Activated T-cell treated with anti-CD3 and anti-CD28 coated beads for 24 hours (primary cell): ENCODE data around the gene ILRUN.
"Not testable (repeated sequence)": the region's sequence is repeated elsewhere in the genome, so short reads cannot be mapped to it uniquely, and the experiment has no call there.

Experiments
- DNase-seq: peaks from one replicate; pipeline ENCODE4 v3.0.0-alpha.2; 2020; ENCODE audit warnings: low read depth

The ILRUN gene

GRCh38 chr6:34664256-34664971 is 32.2 kb downstream of the ILRUN start:
- no peak for DNase-seq

- no peak for DNase-seq
Observed at GRCh38 chr6:34663831-34664255, 32.7 kb downstream of the ILRUN start.

- no peak for DNase-seq
Observed at GRCh38 chr6:34663371-34663770, 33.2 kb downstream of the ILRUN start.

- no peak for DNase-seq
Observed at GRCh38 chr6:34661357-34661756, 35.2 kb downstream of the ILRUN start.

- no peak for DNase-seq
Observed at GRCh38 chr6:34658605-34659265, 37.8 kb downstream of the ILRUN start.

- DNase-seq, result not testable (repeated sequence)
Observed at GRCh38 chr6:34657979-34658480, 38.5 kb downstream of the ILRUN start.

- no peak for DNase-seq
Observed at GRCh38 chr6:34657307-34657978, 39.1 kb downstream of the ILRUN start.

- DNase-seq, result no peak
Observed at GRCh38 chr6:34657037-34657306, 39.6 kb downstream of the ILRUN start.

GRCh38 chr6:34656378-34657036 is 40.1 kb downstream of the ILRUN start:
- DNase-seq, result no peak

- not testable (repeated sequence) for DNase-seq
Observed at GRCh38 chr6:34655876-34656377, 40.6 kb downstream of the ILRUN start.

GRCh38 chr6:34654061-34654710 is 42.4 kb downstream of the ILRUN start:
- DNase-seq, result no peak

- DNase-seq, result no peak
Observed at GRCh38 chr6:34652263-34652662, 44.3 kb downstream of the ILRUN start.

- no peak for DNase-seq
Observed at GRCh38 chr6:34650823-34651222, 45.7 kb downstream of the ILRUN start.

- not testable (repeated sequence) for DNase-seq
Observed at GRCh38 chr6:34650232-34650631, 46.3 kb downstream of the ILRUN start.

GRCh38 chr6:34648806-34649205 is 47.8 kb downstream of the ILRUN start:
- no peak for DNase-seq
